GF-D8 (cell line): ENCODE data around the gene ZBTB3.
"Not testable (repeated sequence)": the region's sequence is repeated elsewhere in the genome, so short reads cannot be mapped to it uniquely, and the experiment has no call there.

ENCODE experiments used
- DNase-seq: peaks from one replicate; lab custom pipeline; 2025; lab: John Stamatoyannopoulos, UW

Gene ZBTB3

GRCh38 chr11:62716206-62716605 is 37.8 kb downstream of the ZBTB3 start:
- DNase-seq: no peak

- DNase-seq: no peak
Observed at GRCh38 chr11:62715150-62716130, 38.5 kb downstream of the ZBTB3 start.

- no peak for DNase-seq
Observed at GRCh38 chr11:62713343-62713742, 40.6 kb downstream of the ZBTB3 start.

GRCh38 chr11:62712861-62713260 is 41.1 kb downstream of the ZBTB3 start:
- DNase-seq: no peak

GRCh38 chr11:62712276-62712812 is 41.6 kb downstream of the ZBTB3 start:
- DNase-seq: no peak

- no peak for DNase-seq
Observed at GRCh38 chr11:62710001-62710345, 44.0 kb downstream of the ZBTB3 start.

GRCh38 chr11:62709247-62710000 is 44.5 kb downstream of the ZBTB3 start:
- DNase-seq: no peak

- no peak for DNase-seq
Observed at GRCh38 chr11:62708793-62709192, 45.2 kb downstream of the ZBTB3 start.

- no peak for DNase-seq
Observed at GRCh38 chr11:62708392-62708791, 45.6 kb downstream of the ZBTB3 start.

- no peak for DNase-seq
Observed at GRCh38 chr11:62707277-62707861, 46.6 kb downstream of the ZBTB3 start, which contains the start of the genes BSCL2 and GNG3. TSS of gene BSCL2 (minus strand) at chr11:62707424. CDS start at chr11:62707195, 229 bp downstream. TSS of gene GNG3 (plus strand) at chr11:62707676. CDS start at chr11:62708296, 620 bp downstream.

GRCh38 chr11:62706850-62707247 is 47.1 kb downstream of the ZBTB3 start:
- DNase-seq: no peak

GRCh38 chr11:62705880-62706849 is 47.8 kb downstream of the ZBTB3 start:
- DNase-seq: peak; percentile 73

GRCh38 chr11:62705413-62705812 is 48.5 kb downstream of the ZBTB3 start:
- no peak for DNase-seq

- not testable (repeated sequence) for DNase-seq
Observed at GRCh38 chr11:62703921-62704320, 50.0 kb downstream of the ZBTB3 start.

- no peak for DNase-seq
Observed at GRCh38 chr11:62702246-62702645, 51.7 kb downstream of the ZBTB3 start.
